Calu3 (cell line): ENCODE measurements around the gene KDF1. TPM values are rescaled to one million over a fixed set of nuclear protein-coding genes. Genes with fewer than 3 reads are reported as not detected.

ENCODE experiments used
- BruUV-seq: library from RNA; stranded (reverse); fragments of 400-500 nt; replicated peaks from 2 replicates; lab custom pipeline; 2021; lab: Mats Ljungman, UMichigan
- CTCF ChIA-PET: fragments of 300-600 bp; sonication (Branson Sonifier 250); formaldehyde crosslinking; loops from one replicate; lab custom pipeline; 2022; ENCODE audit warnings: antibody characterized with exemption; lab: Charles Lee
- DNase-seq: peaks from one replicate; pipeline ENCODE4 v3.0.0; 2022
- H3K27ac Mint-ChIP-seq: one replicate; pipeline ENCODE4 v1.8.0; 2022; ENCODE audit warnings: mixed read lengths; ENCODE audit not compliant: unreplicated experiment
- H3K27me3 Mint-ChIP-seq: one replicate; pipeline ENCODE4 v1.8.0; 2022; ENCODE audit warnings: mixed read lengths; ENCODE audit not compliant: unreplicated experiment
- H3K36me3 Mint-ChIP-seq: one replicate; pipeline ENCODE4 v1.8.0; 2022; ENCODE audit warnings: mild to moderate bottlenecking, moderate library complexity, mixed read lengths; ENCODE audit not compliant: insufficient read depth, unreplicated experiment
- H3K4me1 Mint-ChIP-seq: one replicate; pipeline ENCODE4 v1.8.0; 2022; ENCODE audit warnings: mild to moderate bottlenecking, low read depth, mixed read lengths; ENCODE audit not compliant: unreplicated experiment
- H3K4me3 Mint-ChIP-seq: one replicate; pipeline ENCODE4 v1.8.0; 2022; ENCODE audit warnings: mild to moderate bottlenecking, low read depth, moderate library complexity, mixed read lengths; ENCODE audit not compliant: unreplicated experiment
- H3K9me3 Mint-ChIP-seq: one replicate; pipeline ENCODE4 v1.8.0; 2022; ENCODE audit warnings: low read depth, mixed read lengths; ENCODE audit not compliant: unreplicated experiment
- intact Hi-C: fragments of 100-400 bp; cut with micrococcal nuclease; formaldehyde crosslinking; loops from one replicate; pipeline ENCODE4 v1.10.0; 2022; ENCODE audit not compliant: unreplicated experiment
- total RNA-seq: library from RNA; stranded (reverse); gene quantifications from 2 replicates; pipeline ENCODE4 v1.2.3, GENCODE V29; 2022
- TF ChIP-seq, protein P1 (sequence below): fragments of 200-600 bp; IDR thresholded peaks from one replicate; pipeline ENCODE4 v1.8.0; 2022; ENCODE audit warnings: antibody characterized with exemption; ENCODE audit not compliant: unreplicated experiment

The KDF1 gene
- total RNA-seq, 1 experiment from 2014 or later, result 18.9 TPM

DNA sequence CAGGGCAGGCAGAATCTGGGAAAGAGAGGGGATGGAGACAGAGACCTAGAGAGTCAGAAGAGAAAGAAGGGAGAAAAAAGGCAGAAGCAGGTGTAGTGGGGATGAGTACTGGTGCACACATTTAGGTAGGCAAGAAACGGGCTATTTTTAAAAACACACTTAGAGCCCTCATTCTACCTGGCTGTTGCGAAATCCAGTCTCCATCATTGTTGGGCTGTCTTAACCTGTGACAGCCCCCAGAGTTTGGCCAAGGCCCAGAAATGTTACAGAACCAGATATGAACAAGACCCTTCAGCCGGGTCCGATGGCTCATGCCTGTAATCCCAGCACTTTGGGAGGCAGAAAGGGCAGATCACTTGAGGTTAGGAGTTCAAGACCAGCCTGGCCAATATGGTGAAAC lies 12.6 kb upstream of the KDF1 start:
- TF ChIP-seq, protein P1, sequence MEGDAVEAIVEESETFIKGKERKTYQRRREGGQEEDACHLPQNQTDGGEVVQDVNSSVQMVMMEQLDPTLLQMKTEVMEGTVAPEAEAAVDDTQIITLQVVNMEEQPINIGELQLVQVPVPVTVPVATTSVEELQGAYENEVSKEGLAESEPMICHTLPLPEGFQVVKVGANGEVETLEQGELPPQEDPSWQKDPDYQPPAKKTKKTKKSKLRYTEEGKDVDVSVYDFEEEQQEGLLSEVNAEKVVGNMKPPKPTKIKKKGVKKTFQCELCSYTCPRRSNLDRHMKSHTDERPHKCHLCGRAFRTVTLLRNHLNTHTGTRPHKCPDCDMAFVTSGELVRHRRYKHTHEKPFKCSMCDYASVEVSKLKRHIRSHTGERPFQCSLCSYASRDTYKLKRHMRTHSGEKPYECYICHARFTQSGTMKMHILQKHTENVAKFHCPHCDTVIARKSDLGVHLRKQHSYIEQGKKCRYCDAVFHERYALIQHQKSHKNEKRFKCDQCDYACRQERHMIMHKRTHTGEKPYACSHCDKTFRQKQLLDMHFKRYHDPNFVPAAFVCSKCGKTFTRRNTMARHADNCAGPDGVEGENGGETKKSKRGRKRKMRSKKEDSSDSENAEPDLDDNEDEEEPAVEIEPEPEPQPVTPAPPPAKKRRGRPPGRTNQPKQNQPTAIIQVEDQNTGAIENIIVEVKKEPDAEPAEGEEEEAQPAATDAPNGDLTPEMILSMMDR, result no peak
- CTCF ChIA-PET, result no interaction called here
- Mint-ChIP-seq H3K27me3 (no peaks in the 10 kb centered on the region), H3K9me3 (no peaks in the 10 kb centered on the region), H3K4me3 (no peak overlapping the region), H3K27ac (no peak overlapping the region), H3K36me3 (no peaks in the 10 kb centered on the region), H3K4me1 (peaks cover 28% of the 10 kb centered on the region)
- no peak for DNase-seq
- intact Hi-C loops, result no loop called here
- no TSS peak for BruUV-seq

GRCh38 chr1:26972390-26972789 lies 12.1 kb upstream of the KDF1 start:
- H3K27ac Mint-ChIP-seq, result no peak overlapping the region
- no peaks in the 10 kb centered on the region for H3K27me3 Mint-ChIP-seq
- BruUV-seq, result no TSS peak
- CTCF ChIA-PET, result no interaction called here
- TF ChIP-seq, protein P1, result no peak
- no peak overlapping the region for H3K4me3 Mint-ChIP-seq
- H3K4me1 Mint-ChIP-seq, result peaks cover 23% of the 10 kb centered on the region
- no peak for DNase-seq
- H3K36me3 Mint-ChIP-seq, result no peaks in the 10 kb centered on the region
- intact Hi-C loops, result no loop called here
- no peaks in the 10 kb centered on the region for H3K9me3 Mint-ChIP-seq

GRCh38 chr1:26971590-26971989 lies 11.3 kb upstream of the KDF1 start:
- H3K4me3 Mint-ChIP-seq, result no peak overlapping the region
- H3K27ac Mint-ChIP-seq, result no peak overlapping the region
- intact Hi-C loops, result no loop called here
- TF ChIP-seq, protein P1, result no peak
- no peak for DNase-seq
- H3K27me3 Mint-ChIP-seq, result no peaks in the 10 kb centered on the region
- CTCF ChIA-PET, result no interaction called here
- H3K9me3 Mint-ChIP-seq, result no peaks in the 10 kb centered on the region
- BruUV-seq, result no TSS peak
- peaks cover 20% of the 10 kb centered on the region for H3K4me1 Mint-ChIP-seq
- no peaks in the 10 kb centered on the region for H3K36me3 Mint-ChIP-seq

DNA sequence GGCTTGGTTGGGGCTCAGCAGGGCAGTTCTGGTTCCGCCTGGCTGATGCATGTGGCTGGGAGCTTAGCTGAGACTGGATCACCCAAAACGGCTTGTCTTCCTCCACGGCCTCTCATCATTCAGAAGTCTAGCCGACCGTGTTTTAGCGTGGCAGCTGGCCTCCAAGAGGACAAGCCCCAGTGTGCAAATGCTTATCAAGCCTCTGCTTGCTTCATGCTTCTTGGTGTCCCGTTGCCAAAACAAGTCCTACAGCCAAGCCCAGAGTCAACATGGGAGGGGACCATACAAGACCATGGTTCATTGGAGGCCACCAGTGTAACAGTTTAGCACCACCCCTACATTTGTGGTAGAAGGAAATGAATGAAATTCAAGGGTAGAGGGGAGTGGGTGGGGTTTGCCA lies 10.5 kb upstream of the KDF1 start:
- TF ChIP-seq, protein P1, result no peak
- intact Hi-C loops, result no loop called here
- CTCF ChIA-PET, result interaction anchor here (1.1 kb wide), 1 partner anchor 27 kb away, joined by 3 read pairs; no protein-coding TSS in a partner anchor
- H3K4me3 Mint-ChIP-seq, result no peak overlapping the region
- no peaks in the 10 kb centered on the region for H3K27me3 Mint-ChIP-seq
- peak; percentile 40 for DNase-seq
- no peak overlapping the region for H3K27ac Mint-ChIP-seq
- H3K9me3 Mint-ChIP-seq, result no peaks in the 10 kb centered on the region
- peaks cover 22% of the 10 kb centered on the region for H3K4me1 Mint-ChIP-seq
- no TSS peak for BruUV-seq
- H3K36me3 Mint-ChIP-seq, result no peaks in the 10 kb centered on the region
